ENCODE data around the gene NAP1L3. TPM values are rescaled to one million over a fixed set of nuclear protein-coding genes. Genes with fewer than 3 reads are reported as not detected.

NAP1L3 gene, protein sequence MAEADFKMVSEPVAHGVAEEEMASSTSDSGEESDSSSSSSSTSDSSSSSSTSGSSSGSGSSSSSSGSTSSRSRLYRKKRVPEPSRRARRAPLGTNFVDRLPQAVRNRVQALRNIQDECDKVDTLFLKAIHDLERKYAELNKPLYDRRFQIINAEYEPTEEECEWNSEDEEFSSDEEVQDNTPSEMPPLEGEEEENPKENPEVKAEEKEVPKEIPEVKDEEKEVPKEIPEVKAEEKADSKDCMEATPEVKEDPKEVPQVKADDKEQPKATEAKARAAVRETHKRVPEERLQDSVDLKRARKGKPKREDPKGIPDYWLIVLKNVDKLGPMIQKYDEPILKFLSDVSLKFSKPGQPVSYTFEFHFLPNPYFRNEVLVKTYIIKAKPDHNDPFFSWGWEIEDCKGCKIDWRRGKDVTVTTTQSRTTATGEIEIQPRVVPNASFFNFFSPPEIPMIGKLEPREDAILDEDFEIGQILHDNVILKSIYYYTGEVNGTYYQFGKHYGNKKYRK
- polyA plus RNA-seq (ENCODE audit: insufficient read length in 10 of 10) = 10 to 100 TPM in 3 of 10 donors, 1 to 10 TPM in 7; 6.1 to 15.4 (median 9.6) TPM
- long read RNA-seq, donor 1, transcript NAP1L3-201 (1 exons, 2,639 nt) = major isoform, 13 of 13 reads
- long read RNA-seq, donor 1, partial matches to known transcripts = 0 of 13 reads
- long read RNA-seq, donor 1, other reads (novel, unspliced or antisense) = 0 of 13 reads
- long read RNA-seq, donor 2, transcript NAP1L3-201 (1 exons, 2,639 nt) = major isoform, 8 of 8 reads
- long read RNA-seq, donor 2, partial matches to known transcripts = 0 of 8 reads
- long read RNA-seq, donor 2, other reads (novel, unspliced or antisense) = 0 of 8 reads
- long read RNA-seq, donor 3 = 0 reads
- long read RNA-seq, donor 4, transcript NAP1L3-201 (1 exons, 2,639 nt) = major isoform, 8 of 8 reads
- long read RNA-seq, donor 4, partial matches to known transcripts = 0 of 8 reads
- long read RNA-seq, donor 4, other reads (novel, unspliced or antisense) = 0 of 8 reads
- long read RNA-seq, donor 5, transcript NAP1L3-201 (1 exons, 2,639 nt) = major isoform, 11 of 11 reads
- long read RNA-seq, donor 5, partial matches to known transcripts = 0 of 11 reads
- long read RNA-seq, donor 5, other reads (novel, unspliced or antisense) = 0 of 11 reads
- long read RNA-seq, donor 6, transcript NAP1L3-201 (1 exons, 2,639 nt) = major isoform, 15 of 15 reads
- long read RNA-seq, donor 6, partial matches to known transcripts = 0 of 15 reads
- long read RNA-seq, donor 6, other reads (novel, unspliced or antisense) = 0 of 15 reads
- long read RNA-seq, donor 7, partial matches to known transcripts = 0 of 1 reads
- long read RNA-seq, donor 7, other reads (novel, unspliced or antisense) = 0 of 1 reads
- long read RNA-seq, donor 8, transcript NAP1L3-201 (1 exons, 2,639 nt) = major isoform, 11 of 11 reads
- long read RNA-seq, donor 8, partial matches to known transcripts = 0 of 11 reads
- long read RNA-seq, donor 8, other reads (novel, unspliced or antisense) = 0 of 11 reads
- long read RNA-seq, donor 9, partial matches to known transcripts = 0 of 1 reads
- long read RNA-seq, donor 9, other reads (novel, unspliced or antisense) = 0 of 1 reads

DNA sequence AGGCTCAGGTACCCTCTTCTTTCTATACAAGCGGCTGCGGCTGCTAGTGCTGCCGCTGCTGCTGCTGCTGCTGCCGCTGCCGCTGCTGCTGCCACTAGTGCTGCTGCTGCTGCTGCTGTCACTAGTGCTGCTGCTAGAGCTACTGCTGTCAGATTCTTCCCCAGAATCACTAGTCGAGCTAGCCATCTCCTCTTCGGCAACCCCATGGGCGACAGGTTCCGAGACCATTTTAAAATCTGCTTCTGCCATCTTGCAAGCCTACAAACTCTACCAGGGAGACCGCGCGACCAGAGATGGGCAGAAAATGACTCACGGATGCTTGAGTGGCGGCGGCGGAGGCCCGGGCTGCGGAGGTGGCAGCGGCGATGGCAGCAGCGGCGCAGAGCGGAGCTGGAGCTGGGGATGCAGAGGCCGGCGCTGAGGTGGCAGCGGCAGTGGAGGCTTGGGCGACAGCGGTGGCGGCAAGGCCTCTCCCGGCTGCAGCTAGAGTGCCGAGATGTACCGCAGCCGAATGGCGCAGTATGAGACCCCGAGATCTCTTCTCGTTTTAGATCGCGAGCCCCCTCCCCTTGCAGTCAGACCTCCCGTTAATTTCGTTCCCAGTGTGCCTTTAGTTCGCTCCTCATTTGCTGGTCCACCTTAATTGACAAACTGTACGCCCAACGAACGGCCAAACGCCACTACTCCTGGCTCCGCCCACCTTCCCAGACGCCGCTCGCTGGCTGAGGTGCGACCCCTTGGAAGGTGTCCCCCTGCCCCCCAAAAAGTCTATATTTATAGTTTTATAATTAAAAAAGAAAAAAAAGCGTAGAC lies at the start of gene NAP1L3:
NAP1L3 (minus strand) TSS at position 523 of the 813 bp plus-strand sequence; CDS start at position 249, 274 bp downstream.
- DNase-seq = peak; percentile 82 to 93 (median 84)

- DNase-seq = no peak
Observed at GRCh38 chrX:93711076-93711475, 37.7 kb upstream of the NAP1L3 start.

DNA sequence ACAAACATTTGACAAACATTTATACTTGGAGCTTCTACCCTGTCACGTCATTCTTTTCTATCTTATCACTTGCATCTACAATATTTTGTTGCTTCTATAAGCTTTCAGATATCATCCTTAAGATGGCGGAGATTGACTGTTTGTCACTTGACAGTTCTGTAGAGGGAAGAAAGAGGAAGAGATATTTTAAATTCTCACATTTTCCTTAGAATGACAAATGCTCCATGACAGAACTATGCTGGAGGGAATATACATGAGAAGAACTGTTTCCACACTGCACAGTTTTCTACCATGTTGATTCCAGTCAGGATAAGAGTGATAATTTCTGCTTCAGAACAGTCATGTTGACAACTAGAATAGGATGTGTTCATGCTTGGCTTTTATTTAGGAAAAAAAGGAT lies 30.3 kb upstream of the NAP1L3 start:
- DNase-seq = no peak

GRCh38 chrX:93695981-93696380 lies 22.6 kb upstream of the NAP1L3 start:
- DNase-seq = no peak

GRCh38 chrX:93673869-93674271 lies 492 bp upstream of the NAP1L3 start, which contains the start of gene FAM133A:
FAM133A (plus strand) TSS chrX:93674206; CDS start chrX:93709420, 35,214 bp downstream.
- peak in 1 of 3 donors; percentile 19 for DNase-seq

DNA sequence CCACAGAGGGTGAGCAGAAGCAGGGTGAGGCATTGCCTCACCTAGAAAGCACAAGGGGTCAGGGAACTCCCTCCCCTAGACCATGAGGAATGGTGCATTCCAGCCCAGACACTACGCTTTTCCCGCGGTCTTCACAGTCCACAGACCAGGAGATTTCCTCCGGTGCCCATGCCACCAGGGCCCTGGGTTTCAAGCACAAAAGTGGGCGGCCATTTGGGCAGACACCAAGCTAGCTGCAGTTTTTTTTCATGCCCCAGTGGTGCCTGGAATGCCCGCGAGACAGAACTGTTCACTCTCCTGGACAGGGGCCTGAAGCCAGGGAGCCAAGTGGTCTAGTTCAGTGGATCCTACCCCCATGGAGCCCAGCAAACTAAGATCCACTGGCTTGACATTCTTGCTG lies 12.8 kb downstream of the NAP1L3 start:
- DNase-seq = no peak

- DNase-seq = no peak
Observed at GRCh38 chrX:93649381-93649780, 24.0 kb downstream of the NAP1L3 start.

DNA sequence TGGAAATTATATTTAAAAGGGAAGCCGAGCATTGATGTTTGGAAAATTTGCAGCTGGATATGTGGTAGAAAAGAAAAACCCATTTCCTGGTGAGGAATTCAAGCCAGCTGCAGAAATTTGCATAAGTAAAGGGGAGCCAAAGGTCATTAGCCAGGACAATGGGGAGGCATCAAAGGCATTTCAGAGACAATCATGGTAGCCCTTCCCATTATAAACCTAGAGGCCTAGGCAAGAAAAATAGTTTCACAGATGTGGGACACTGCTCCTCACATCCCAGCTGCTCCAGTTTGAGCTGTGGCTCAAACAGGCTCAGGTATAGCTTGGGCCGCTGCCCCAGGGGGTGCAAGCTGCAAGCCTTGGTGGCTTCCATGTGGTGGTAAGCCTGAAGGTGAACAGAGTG lies 35.8 kb downstream of the NAP1L3 start:
- no peak for DNase-seq

Other genes starting within 250 kb of the NAP1L3 start
- under 1 TPM; 0.08 to 0.52 (median 0.23) TPM for gene FAM133A, start 628 bp upstream of the NAP1L3 start, polyA plus RNA-seq (ENCODE audit: insufficient read length in 10 of 10)

Data from muscle of back (tissue), 13 donors.